GM21576 (cell line): Measurements from ENCODE around the gene STAB1.

ENCODE experiments used
- ATAC-seq: cut with Tn5 transposase; IDR thresholded peaks from one replicate; pipeline ENCODE4 v1.9.1; 2021; ENCODE audit warnings: mild to moderate bottlenecking, moderate library complexity; ENCODE audit not compliant: unreplicated experiment

Gene STAB1

DNA sequence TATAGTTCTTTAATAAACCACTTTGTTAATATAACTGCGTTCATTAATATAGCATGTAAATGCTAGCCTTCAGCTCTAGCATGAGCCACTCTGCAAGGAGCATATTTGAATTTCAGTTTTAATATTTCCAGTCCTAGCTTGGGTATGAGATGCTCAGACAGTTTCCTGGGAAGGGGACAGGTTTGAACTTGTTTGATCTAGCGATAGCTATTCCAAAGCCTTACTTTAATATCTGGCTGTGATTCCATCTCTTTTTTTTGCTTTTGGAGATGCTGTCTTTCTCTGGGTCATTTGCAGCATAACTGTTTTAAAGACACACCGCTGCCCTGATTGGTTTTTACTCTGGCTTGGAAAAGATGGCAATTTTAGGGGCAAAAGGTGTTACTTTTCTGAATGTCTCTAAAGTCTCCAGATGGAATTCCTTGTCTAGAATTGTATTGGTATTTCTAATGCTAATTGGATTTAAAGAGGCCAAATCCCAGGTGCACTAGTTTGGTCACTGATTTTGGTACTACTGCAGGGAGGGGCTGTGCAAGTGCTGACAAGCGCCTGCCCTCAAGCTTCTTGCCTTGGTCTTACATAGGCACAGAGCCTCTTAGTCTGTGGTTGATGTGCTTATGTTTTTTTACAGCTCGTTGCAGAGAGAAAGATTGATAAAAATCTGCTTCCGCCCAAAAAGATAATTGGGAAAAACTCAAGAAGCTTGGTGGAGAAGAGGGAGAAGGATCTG is 36.9 kb upstream of the STAB1 start:
- no peak for ATAC-seq

DNA sequence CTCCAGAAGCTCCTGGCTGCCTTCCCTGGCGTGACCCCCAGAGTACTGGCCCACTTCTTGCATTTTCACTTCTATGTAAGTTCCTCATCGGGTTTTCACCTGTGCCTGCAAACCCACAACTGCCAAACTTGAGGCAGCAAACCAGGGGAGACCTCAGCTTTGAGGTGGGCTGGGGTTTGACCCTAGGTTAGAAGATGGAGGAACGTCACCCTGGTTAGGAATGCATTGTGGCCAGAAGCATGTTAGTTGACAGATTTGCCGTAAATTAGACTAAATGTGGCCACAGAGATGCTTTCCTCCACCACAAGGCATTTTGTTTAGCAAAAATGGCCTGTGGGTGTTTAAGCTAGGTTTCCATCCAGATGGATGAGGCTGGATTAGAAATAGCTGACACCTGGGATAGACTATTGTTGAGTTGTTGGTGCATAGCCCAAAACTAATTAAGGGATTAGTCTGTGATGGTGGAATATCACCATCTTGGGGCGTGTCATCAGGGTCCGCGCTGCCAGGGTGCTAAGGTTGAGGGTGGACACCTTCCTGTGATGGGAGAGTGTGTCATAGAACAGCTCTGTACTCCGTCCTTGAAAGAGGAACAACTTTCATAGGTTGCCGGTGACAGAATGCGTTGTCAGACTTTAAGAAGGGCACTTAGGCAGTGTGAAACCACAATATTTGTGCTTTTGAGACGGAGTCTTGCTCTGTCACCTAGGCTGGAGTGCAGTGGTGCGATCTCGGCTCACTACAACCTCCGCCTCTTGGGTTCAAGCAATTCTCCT is 36.2 kb upstream of the STAB1 start:
- ATAC-seq, result no peak

DNA sequence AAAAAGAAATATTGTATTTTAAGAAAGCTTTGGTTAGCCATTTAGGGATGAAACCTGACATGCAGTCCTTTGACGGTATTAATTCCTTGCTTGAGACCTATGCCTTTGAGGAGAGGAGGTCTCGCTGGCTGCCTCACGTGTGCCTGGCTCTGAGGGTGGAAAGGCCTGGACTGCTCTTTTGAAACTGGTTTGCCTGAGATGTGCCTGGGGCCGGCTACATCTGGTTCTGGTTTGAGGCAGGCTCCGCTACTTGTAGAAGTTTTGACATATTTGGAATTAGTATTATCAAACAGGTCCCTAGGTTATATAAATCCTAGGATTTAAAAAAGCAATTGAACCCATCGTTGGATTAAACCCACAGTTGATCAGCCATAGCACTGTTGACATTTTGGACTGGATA is 33.3 kb upstream of the STAB1 start:
- no peak for ATAC-seq

DNA sequence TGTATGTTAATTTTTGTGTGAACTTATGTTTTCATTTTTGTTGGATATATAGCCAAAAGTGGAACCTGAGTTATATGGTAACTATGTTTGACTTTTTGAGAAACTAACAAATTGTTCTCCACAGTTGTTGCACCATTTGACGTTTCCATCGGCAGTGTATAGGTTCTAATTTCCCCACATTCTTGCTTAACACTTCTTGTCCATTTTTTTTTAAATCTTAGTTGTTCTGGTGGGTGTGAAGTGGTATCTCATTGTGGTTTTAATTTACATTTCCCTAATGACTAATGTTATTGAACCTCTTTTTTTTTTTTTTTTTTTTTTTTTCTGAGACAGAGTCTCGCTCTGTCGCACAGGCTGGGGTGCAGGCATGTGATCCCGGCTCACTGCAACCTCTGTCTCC is 31.7 kb upstream of the STAB1 start:
- no peak for ATAC-seq

DNA sequence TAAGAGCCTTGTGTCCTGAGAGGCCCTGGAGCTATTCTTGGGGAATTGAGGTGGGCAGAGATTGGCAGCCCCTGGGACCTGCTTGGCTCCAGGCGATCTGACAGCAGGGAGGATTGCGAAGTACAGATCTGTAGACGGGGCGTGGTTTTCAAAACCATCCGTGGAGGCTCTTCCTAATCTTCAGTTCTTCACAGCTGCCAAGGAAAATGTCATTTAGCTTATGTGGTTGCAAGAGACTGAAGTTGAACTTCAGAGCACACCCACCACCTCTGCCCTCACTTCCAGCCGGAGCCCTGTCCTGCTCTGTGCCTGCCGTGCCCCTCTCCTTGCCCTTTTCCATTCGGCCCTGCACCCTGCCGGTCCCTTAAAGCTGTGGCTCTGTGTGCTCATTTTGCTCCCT is 26.8 kb upstream of the STAB1 start:
- ATAC-seq, result no peak

DNA sequence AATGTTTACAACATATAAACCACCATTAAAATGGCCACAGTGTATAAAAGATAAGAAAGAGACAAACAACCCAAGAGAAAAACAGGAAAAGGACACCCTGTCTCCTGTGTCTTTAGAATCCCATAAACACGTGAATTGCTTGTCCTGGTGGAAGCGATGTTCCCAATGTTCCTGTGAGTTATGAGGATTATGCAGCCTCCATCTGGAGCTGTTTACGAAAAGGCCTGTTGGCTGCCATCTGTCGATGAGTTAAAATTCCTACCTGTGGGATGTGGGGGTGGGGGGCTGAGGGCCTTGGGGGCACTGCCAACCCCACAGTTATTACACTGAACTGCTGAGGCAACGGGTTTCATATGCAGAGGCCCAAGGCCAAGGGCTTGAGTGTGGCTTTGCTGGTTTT is 26.1 kb upstream of the STAB1 start:
- no peak for ATAC-seq

DNA sequence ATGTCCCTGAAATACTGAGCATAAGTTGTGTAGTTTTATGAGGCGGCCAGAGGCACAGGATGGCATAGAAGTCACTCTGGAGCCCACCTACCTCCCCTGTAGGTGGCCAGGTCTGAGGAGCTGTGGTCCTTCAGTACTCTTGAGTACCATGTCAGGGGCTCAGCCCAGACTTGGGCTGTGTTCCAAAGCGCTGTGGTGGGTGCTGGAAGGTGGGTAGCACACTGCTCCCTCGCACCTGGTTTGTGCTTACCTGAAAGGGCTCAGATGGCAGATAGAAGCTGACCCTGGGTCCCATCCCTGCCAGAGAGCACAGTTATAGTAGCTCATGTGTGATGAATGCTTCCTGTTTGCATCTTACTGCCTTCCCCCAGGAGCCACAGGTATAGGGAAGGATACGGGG is 24.2 kb upstream of the STAB1 start:
- ATAC-seq, result no peak

DNA sequence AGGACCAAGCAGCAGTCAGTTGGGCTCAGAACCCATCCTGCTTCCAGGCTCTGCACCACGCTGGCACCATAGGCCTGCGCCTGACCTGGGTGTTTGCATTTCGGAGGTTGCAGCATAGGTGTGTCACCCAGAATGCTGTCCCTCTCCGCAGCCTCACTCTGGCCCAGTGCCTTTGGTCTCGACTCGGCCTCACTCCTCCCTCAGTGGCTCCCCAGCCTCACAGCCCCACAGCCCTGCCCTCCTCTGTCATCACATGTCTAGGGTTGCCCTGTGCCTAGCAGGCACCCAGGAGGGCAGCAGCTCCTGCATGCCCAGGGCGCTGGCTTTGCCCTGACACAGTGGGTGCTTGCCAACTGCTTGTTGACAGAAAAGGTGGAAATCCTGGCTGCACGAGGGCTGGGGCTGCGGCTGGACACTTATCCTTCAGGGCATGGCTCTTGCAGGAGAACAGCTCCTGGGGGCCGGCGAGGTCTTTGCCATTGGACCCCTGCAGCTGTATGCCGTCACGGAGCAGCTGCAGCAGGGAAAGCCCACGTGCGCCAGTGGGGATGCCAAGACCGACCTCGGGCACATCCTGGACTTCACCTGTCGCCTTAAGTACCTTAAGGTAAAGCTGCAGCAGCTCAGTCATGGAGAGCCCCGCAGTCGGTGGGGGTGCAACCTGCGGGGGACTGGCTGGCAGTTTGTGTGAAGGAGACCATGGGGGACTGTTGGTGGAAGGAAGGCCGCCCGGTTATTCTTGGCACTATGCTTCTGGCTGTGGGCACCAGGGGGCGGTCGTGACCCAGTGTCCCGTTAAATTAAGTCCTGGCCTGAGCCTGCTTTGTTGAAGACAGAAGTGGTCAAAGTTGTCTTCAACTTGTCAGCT is 23.5 kb upstream of the STAB1 start:
- no peak for ATAC-seq

DNA sequence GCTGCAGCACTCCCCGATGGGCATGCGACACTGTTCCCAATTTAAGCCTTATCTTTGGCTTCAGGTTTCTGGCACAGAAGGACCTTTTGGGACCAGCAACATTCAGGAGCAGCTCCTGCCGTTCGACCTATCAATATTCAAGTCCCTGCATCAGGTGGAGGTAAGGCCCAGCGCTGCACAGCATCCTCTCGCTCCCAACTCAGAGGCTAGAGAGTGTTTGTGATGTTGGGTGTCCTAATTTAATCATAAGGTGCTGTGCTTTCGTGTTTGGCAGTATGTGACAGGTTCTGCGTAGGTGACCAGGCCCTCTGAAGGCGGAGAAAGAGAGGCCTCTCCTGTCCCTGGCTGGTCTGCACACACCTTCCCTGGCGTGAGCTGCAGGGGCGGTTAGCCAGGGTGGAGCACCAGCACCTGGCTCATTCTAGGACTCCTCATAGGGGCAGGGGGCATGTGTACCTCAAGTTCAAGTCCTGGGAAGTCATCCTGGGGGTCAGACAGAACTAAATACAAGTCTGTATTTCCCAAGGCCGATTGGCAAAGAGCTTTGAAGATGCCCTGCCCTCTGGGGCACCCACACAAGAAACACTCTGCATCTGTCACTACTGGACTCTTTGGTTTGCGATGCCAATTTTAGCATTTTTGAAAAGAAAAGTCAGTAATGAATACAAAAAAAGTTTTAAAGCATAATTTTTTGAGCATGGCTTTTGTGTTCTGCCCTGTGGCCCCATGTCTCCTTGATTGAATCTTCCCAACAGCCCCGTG is 22.7 kb upstream of the STAB1 start:
- no peak for ATAC-seq

DNA sequence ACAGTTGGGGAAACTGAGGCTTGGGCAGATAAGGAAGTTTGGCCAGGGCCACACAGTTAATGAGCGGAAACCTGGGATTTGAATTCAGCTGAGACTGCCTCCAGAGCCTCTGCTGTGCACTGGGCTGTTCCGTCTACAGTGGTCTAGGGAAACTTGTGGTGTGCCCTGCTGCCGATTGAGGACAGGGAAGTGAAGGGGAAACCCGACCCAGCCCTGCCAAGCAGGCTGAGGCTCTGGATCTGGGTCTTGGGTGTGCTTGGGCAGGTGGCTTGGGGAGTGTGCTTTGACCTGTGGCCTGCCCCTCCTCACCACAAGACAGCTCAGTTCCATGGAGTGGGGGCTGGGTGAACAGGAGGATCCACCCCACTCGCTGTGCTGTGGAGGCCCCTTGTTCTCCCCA is 22.1 kb upstream of the STAB1 start:
- no peak for ATAC-seq

DNA sequence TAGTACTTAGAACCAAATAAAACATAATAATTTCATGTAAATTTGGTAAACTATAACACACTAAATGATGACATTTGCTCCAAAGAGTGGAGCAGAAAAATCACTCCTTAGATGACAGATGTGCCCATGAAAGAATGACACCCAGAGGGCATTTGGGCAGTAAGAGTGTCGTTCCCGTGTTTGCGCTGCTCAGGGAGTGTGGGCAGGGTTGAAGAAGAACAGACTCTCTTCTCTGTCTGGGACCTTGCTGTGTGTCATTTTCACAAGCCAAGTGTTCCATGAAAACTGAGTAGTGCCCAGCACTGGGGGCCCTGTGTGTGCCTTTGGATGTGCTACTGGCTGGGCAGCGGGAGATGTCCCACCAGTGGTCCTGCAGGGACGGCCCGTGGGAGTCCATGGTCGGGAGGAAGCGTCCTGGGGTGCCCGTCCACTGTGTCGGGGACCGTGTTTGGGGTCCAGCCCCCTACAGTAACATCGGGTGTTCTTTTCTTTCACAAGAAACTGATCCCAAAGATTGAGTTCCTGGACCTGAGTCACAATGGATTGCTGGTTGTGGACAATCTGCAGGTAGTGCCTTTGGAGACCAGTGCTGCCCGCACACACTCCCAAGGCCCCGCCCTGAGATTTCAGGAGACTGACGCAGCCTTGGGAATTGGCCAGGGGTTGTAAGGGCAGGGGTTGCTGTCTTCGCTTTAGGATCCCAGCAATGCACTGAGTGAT is 17.9 kb upstream of the STAB1 start:
- ATAC-seq, result no peak

DNA sequence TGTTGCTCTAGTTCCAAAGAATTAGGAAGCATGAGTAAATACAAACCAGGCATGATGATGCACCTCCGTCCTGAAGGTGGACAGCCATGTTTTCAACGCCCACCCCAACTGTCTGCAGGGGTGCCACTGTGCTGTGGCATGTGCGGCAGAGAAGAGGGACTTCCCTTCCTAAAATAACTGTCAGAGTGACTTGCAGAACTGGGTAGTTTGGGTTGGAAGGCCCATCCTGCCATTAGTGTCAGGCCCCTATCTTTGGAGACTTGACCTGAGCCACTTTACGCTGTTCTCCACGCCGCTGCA is 17.4 kb upstream of the STAB1 start:
- no peak for ATAC-seq

DNA sequence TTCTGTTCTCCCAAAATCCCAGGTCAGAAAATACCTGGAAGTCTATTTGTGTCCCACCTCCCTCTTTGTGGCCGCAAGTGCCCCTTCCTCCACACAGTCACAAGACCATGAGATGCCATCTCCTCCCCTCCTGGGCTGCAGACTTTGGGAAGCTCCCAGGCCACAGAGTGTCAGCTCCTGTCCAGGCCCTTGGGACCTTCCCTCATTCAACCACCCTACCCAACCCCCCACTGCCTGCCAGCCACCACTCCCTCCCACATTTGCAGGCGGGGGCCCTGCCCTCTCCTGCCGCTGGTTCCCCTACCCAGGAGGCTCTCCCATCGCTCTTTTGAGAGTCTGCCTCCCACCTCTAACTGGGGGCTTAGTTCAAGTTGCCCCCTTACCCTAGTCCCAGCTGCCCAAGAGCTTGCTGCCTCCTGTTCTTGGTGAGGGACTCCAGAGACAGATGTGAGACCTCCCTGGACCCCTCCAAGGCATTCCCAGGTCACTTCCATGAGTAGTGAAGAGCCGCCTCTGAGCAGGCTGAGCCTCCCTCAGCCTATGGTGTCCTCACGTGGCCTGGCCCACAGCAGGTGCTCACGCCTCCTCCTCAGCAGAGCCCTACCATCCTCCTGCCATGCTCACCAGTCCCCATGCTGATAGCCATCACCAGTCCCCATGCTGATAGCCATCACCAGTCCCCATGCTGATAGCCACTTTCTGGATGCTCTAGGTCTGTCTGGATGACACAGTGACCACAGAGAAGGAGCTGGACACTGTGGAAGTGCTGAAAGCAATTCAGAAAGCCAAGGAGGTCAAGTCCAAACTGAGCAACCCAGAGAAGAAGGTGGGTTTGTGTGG is 15.9 kb upstream of the STAB1 start:
- ATAC-seq, result no peak

DNA sequence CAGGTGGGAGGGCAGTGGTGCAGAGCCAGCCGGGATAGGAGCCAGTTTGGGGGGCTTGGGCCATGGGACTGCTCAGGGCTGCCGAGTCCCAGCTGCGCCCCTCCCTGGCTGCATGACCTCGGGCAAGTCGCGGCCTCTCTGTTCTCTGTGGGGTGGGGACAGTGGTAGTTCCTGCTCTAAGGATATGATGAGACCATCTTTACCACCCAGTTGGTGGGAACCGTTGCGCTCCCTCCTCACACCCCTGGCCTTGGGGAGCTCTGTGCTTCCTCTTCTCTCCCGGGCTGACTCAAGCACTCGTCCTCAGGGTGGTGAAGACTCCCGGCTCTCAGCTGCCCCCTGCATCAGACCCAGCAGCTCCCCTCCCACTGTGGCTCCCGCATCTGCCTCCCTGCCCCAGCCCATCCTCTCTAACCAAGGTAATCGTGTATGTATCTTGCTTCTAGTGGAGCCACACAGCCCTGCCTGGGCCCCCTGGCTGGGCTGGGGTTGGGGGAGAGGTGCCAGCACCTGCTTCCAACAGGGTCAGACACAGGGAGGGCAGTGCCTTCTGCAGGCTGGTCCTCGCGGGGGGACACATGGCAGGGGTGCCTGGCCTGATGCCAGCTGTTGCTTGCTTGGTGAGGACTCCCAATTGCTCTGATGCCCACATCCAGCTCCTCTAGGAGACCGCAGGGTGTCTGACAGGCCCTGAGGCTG is 15.1 kb upstream of the STAB1 start:
- ATAC-seq, result no peak

DNA sequence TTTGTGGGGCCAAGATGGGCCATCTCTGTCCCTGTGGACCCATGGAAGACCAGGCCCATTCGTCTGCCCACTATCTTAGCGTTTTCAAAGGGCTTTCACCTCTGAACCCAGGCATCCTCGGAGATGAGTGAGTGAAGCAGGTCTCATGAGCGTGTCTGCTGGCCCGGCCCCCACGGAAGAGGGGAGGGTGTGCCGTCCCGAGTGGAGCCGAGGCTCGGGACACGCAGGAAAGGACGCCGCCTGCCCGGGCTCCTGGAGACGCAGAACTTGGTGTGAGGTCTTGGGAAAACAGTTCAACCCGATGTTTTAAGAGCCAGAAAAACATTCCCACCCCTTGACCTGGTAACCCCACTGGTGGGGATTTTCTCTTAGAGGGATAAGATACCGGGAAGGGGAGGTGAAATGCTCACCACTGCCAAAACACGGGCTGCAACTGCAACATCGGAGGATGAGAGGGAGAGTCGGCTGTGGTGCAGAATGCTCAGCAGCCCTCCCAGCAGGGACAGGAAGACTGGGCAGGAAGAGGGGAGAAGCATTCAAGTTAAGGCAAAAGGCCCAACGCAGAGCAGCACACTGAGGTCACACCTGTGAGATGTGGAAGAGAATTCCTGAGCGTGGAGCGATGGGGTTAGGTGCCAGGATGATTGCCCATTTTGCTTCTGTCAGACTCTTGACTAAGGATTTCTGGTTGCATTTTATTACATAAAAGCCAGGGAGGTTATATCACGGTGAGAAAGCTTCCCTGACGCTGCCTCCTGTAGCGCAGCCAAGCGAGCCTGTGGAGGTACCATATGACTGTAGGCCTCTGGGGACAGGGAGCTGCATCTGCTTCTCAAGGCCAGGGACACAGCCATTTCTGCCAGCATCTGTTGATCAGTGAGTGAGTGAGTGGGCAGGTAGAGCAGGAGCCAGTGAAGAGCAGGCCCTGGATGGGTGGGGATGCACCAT is 14.1 kb upstream of the STAB1 start:
- ATAC-seq, result no peak

DNA sequence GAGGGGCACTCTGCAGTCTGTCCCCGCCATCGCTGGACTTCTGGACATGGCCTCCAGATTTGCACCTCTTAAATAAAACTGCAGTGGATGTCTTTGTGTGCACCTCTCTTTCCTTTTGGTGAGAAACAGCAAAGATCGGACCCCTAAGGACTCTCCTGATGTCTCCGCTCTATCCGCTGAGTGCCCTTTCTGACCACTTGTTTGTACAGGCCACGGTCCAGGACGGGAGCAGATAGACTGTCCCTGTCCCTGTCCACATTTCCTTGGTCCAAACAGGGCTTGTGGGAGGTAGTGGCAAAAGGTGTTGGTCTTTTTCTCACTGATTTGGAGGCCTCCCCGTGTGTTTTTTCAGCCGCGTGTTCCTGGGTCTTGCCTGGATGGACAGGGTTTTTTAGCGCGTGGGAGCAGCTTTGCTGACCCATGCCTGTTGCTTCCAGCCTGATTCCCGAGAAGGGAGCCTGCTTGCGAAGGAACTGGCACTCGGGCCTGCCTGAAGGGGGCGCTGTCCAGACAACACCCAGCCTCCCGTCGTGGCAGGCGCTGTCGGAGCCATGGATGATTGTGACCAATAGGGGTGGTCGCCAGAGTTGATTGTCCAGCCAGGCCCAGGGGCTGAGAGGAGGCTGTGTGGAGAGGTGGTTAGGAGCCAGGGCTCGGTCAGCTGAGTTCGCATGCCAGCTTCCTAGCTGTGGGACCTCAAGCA is 13.2 kb upstream of the STAB1 start:
- ATAC-seq, result no peak

DNA sequence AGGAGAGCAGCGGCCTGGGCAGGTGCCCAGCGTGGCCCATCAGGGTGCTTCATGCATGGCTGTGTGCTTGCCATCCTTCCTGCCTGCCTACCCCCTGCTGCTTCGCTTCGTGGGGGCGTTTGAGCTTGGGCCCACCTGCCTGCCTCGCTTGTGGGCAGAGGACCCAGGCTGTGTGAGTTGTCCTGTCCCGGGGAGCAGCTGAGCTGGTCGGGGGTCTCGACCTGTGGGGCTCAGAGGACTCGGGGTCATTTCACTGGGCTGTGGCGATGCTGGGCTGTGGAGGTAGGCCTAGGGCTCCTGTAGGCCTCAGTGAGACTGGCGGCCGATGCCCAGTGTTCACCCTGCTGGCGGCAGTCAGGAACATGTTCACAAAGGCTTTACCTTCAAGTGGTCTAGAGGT is 12.1 kb upstream of the STAB1 start:
- ATAC-seq, result no peak
